KMS-11 (cell line): ENCODE measurements around the gene ELFN1.
A peak's percentile ranks its signal among the peaks of the same experiment; 100 is the strongest.

Experiments
- H2AFZ ChIP-seq: fragments of 200-600 bp; sonication (generic); 2 replicates; pipeline ENCODE4 v1.6.1; 2016; ENCODE audit warnings: antibody characterized with exemption, mixed run types, low read depth
- H3K27ac ChIP-seq: fragments of 200-600 bp; sonication (generic); 2 replicates; pipeline ENCODE4 v1.6.1; 2016; ENCODE audit warnings: mild to moderate bottlenecking, mixed run types
- H3K27me3 ChIP-seq: fragments of 200-600 bp; sonication (generic); 2 replicates; pipeline ENCODE4 v1.6.1; 2017; ENCODE audit warnings: mild to moderate bottlenecking, low read depth, mixed run types, moderate library complexity; ENCODE audit not compliant: insufficient read depth
- H3K36me3 ChIP-seq: fragments of 200-600 bp; sonication (generic); 2 replicates; pipeline ENCODE4 v1.6.1; 2017; ENCODE audit warnings: mild to moderate bottlenecking, mixed run types; ENCODE audit not compliant: insufficient read depth
- H3K4me1 ChIP-seq: fragments of 200-600 bp; sonication (generic); 2 replicates; pipeline ENCODE4 v1.6.1; 2016; ENCODE audit warnings: mild to moderate bottlenecking, low read depth, mixed run types; ENCODE audit not compliant: poor library complexity, severe bottlenecking
- H3K4me2 ChIP-seq: fragments of 200-600 bp; sonication (generic); 2 replicates; pipeline ENCODE4 v1.7.0; 2016; ENCODE audit warnings: mild to moderate bottlenecking, mixed run types
- H3K4me3 ChIP-seq: fragments of 200-600 bp; sonication (generic); IDR thresholded peaks from 2 replicates; pipeline ENCODE4 v1.6.1; 2017; ENCODE audit warnings: low read depth, low read length, mixed read lengths; ENCODE audit not compliant: insufficient read depth
- H3K79me2 ChIP-seq: fragments of 200-600 bp; sonication (generic); 2 replicates; pipeline ENCODE4 v1.6.1; 2016; ENCODE audit warnings: low read depth, mixed run types; ENCODE audit not compliant: insufficient read depth
- H3K9ac ChIP-seq: fragments of 200-600 bp; sonication (generic); 2 replicates; pipeline ENCODE4 v1.6.1; 2016; ENCODE audit warnings: mild to moderate bottlenecking, mixed run types
- H4K20me1 ChIP-seq: fragments of 200-600 bp; sonication (generic); 2 replicates; pipeline ENCODE4 v1.6.1; 2016; ENCODE audit warnings: mild to moderate bottlenecking, mixed run types; ENCODE audit not compliant: insufficient read depth
- TF ChIP-seq, protein P1 (sequence below): fragments of 200-600 bp; sonication (generic); conservative IDR thresholded peaks from 2 replicates; pipeline ENCODE4 v1.6.1; 2017; ENCODE audit warnings: low read depth, mild to moderate bottlenecking, antibody characterized with exemption, low read length, moderate library complexity, mixed read lengths

Gene ELFN1

DNA sequence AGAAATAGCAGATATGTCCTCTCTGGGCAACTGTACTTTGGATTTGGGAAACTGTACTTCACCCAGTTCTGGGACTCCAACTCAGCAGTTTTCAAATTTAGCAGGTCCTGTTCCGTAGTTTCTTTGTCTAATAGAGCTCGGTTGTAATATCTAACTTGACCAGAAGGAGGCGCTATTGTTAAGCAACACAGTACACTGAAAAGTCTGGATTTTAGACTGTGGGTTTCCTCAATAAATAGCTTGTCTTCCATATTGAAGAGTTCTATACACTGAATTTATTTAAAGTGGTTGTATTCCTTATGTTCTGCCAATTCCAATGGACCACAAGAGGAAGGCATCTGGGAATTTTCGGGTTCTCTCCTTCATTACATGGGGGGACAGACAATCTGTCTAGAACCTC, 39.8 kb downstream of the ELFN1 start:
- Histone ChIP-seq H3K4me1 (no peaks in the 10 kb centered on the region), H3K9ac (no peak overlapping the region), H3K4me2 (no peak overlapping the region), H2AFZ (no peak overlapping the region), H3K27ac (no peak overlapping the region), H4K20me1 (no peaks in the 10 kb centered on the region), H3K27me3 (peaks cover 63% of the 10 kb centered on the region; the same call in 1 of the 2 replicates), H3K4me3 (no peak overlapping the region), H3K79me2 (no peaks in the 10 kb centered on the region), H3K36me3 (no peaks in the 10 kb centered on the region)
- TF ChIP-seq, protein P1, sequence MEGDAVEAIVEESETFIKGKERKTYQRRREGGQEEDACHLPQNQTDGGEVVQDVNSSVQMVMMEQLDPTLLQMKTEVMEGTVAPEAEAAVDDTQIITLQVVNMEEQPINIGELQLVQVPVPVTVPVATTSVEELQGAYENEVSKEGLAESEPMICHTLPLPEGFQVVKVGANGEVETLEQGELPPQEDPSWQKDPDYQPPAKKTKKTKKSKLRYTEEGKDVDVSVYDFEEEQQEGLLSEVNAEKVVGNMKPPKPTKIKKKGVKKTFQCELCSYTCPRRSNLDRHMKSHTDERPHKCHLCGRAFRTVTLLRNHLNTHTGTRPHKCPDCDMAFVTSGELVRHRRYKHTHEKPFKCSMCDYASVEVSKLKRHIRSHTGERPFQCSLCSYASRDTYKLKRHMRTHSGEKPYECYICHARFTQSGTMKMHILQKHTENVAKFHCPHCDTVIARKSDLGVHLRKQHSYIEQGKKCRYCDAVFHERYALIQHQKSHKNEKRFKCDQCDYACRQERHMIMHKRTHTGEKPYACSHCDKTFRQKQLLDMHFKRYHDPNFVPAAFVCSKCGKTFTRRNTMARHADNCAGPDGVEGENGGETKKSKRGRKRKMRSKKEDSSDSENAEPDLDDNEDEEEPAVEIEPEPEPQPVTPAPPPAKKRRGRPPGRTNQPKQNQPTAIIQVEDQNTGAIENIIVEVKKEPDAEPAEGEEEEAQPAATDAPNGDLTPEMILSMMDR = peak; percentile 80

DNA sequence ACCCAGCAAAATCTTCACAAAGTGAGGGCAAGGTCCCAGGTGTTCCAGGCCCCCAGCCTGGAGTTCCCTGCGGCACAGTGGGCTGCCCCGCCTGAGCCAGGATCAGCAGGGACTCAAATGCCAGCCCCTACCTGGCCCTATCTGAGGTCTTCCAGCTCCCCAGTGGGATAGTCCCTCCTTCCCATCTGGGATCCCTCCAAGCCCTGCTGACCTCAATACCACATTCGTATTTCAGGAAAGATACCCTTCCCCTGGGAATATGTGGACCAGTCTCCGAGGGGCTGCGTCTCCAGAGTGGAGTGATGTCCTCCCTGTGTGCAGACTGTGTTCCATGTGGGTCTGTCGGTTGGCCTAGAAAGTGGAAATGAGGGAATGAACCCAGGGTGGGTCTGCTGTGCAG, 40.9 kb downstream of the ELFN1 start:
- Histone ChIP-seq H3K27ac (no peak overlapping the region), H4K20me1 (no peaks in the 10 kb centered on the region), H3K4me2 (no peak overlapping the region), H3K4me1 (no peaks in the 10 kb centered on the region), H3K27me3 (peaks cover 73% of the 10 kb centered on the region), H3K9ac (no peak overlapping the region), H3K4me3 (no peak overlapping the region), H3K79me2 (no peaks in the 10 kb centered on the region), H2AFZ (no peak overlapping the region), H3K36me3 (no peaks in the 10 kb centered on the region)
- TF ChIP-seq, protein P1 = no peak

DNA sequence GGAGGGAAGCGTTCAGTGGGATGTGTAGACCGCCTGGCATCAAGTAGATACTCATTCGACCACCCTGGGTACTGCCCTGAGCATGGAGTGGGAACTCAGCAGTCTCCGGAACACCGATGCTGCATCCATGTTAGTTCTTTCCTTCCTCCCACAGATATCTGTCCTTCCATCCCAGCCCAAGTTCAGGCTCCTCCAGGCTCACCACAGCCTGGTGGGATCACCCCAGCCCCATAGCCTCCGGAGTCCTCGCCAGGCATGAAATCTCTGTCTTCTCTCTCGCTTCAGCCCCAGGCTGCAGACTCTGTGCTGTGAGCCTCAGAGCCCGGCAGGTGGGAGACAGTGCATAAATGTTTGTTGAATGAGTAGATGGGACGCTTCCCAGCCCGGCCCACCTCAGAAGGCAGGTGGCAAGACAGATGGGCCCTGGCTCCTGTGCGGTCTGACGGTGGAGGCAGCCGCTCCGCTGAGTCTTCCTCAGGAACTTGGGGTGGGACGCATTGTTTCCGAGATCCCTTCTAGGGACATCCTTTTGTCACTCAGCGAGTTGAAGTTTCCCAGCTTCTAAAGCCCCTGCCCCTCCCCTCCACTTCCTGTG, 42.9 kb downstream of the ELFN1 start:
- Histone ChIP-seq H3K4me3 (no peak overlapping the region), H4K20me1 (no peaks in the 10 kb centered on the region), H3K79me2 (no peaks in the 10 kb centered on the region), H3K36me3 (no peaks in the 10 kb centered on the region), H2AFZ (no peak overlapping the region), H3K27ac (no peak overlapping the region), H3K27me3 (peaks cover 88% of the 10 kb centered on the region), H3K4me1 (no peaks in the 10 kb centered on the region), H3K9ac (no peak overlapping the region), H3K4me2 (no peak overlapping the region)
- TF ChIP-seq, protein P1 = no peak

DNA sequence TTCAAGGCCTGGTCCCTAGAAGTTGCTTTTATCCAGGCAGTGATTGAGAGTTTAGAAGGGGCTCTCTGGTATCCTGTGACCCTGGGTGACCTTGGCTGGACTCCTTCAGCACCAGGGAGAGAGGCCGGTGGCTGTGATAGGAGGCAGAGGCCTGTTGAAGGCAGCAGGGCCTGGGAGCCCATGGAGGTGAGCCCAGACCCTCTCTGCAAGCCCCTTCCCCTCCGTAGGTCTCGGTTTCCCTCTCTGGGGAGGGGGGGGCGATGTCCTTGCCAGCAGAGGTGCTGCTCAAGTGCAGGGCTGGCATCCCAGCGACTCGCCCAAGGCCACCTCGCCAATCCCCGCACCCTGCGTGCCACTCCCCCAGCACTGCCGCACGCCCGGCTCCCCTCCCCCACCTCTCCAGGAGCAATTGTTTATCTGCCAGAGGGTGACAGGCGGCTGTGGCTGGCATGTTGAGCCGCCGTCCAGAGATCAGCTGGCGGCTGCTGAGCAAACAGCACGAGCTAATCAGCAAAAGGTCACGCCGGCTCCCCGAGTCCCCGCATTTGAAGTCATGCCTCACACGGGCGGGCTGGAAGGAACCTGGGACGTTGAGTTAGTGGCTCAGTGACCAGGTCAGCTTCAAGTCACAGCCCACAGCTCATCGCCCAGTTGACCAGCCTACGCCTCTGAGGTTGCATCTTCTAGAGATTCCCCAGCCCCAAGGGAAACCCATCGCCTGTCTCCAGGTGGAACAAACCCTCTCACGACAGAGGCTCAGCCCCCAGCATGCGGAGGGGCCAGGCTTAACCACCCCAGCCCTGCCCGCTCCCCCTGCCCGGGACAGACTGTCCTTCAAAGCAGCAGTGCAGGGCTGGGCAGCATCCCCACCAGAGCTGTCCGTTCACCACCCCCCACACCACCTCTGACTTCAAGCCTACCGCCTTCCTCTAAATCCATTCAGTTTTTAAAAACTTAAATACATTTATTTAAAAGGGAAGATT, 43.7 kb downstream of the ELFN1 start:
- Histone ChIP-seq H3K27me3 (peaks cover 81% of the 10 kb centered on the region), H2AFZ (no peak overlapping the region), H3K27ac (no peak overlapping the region), H3K79me2 (no peaks in the 10 kb centered on the region), H3K4me2 (no peak overlapping the region), H3K9ac (no peak overlapping the region), H4K20me1 (no peaks in the 10 kb centered on the region), H3K36me3 (no peaks in the 10 kb centered on the region), H3K4me3 (no peak overlapping the region), H3K4me1 (no peaks in the 10 kb centered on the region)
- TF ChIP-seq, protein P1 = no peak
